CD4-positive, alpha-beta T cell (primary cell): ENCODE results near the gene FAM174C. TPM values are rescaled to one million over a fixed set of nuclear protein-coding genes. Genes with fewer than 3 reads are reported as not detected.

Experiments
- ATAC-seq: fragments of 200-7000 bp; cut with Tn5 transposase; one replicate; pipeline ENCODE4 v1.10.0; 2022; ENCODE audit warnings: mild to moderate bottlenecking; ENCODE audit not compliant: poor library complexity
- CTCF ChIA-PET: fragments of 350-600 bp; sonication (Branson Sonifier 250); formaldehyde crosslinking; loops from one replicate; lab custom pipeline; 2021; ENCODE audit warnings: antibody characterized with exemption, inconsistent platforms; lab: Charles Lee
- POLR2A ChIA-PET: fragments of 350-600 bp; sonication (Branson Sonifier 250); formaldehyde crosslinking; loops from one replicate; lab custom pipeline; 2021; ENCODE audit warnings: antibody characterized with exemption, inconsistent platforms; lab: Charles Lee
- DNase-seq, 14 experiments: peaks; one replicate each; pipeline ENCODE4 v3.0.0-alpha.2; 2013 to 2020; ENCODE audit warnings: mixed read lengths in 2 of 14
- H3K27ac ChIP-seq, 2 donors: one replicate each; pipeline versions ENCODE4 v1.5.1 to v1.7.0; 2013; ENCODE audit warnings: low read length in 2 of 2, low read depth in 1 of 2, mild to moderate bottlenecking in 1 of 2
- H3K27me3 ChIP-seq, 2 experiments: 1 replicate in 1 of 2; 2 replicates in 1 of 2; pipeline versions ENCODE4 v1.6.1 to v1.7.0; 2013; ENCODE audit warnings: low read length in 2 of 2, control low read depth in 1 of 2, mild to moderate bottlenecking in 1 of 2, moderate library complexity in 1 of 2; ENCODE audit not compliant: insufficient read depth in 2 of 2, control insufficient read depth in 1 of 2
- H3K36me3 ChIP-seq: one replicate; pipeline ENCODE4 v1.6.1; 2013; ENCODE audit warnings: low read length, control low read depth; ENCODE audit not compliant: insufficient read depth
- H3K4me1 ChIP-seq: one replicate; pipeline ENCODE4 v1.6.1; 2013; ENCODE audit warnings: low read length, control low read depth; ENCODE audit not compliant: insufficient read depth
- H3K4me3 ChIP-seq: one replicate; pipeline ENCODE4 v1.5.1; 2013; ENCODE audit warnings: mild to moderate bottlenecking, low read length, moderate library complexity
- H3K9me3 ChIP-seq, 2 experiments: 1 replicate in 1 of 2; 2 replicates in 1 of 2; pipeline versions ENCODE4 v1.6.1 to v1.7.0; 2013; ENCODE audit warnings: low read length in 2 of 2, mild to moderate bottlenecking in 2 of 2, control low read depth in 1 of 2, moderate library complexity in 1 of 2; ENCODE audit not compliant: control insufficient read depth in 1 of 2, insufficient read depth in 1 of 2
- H3K27ac Mint-ChIP-seq: one replicate; pipeline ENCODE4 v1.8.0; 2020; ENCODE audit warnings: mixed read lengths
- H3K27me3 Mint-ChIP-seq: one replicate; pipeline ENCODE4 v1.8.0; 2021; ENCODE audit warnings: mixed read lengths
- H3K36me3 Mint-ChIP-seq: one replicate; pipeline ENCODE4 v1.8.0; 2021; ENCODE audit warnings: low read depth, mixed read lengths
- H3K4me1 Mint-ChIP-seq: one replicate; pipeline ENCODE4 v1.8.0; 2021; ENCODE audit warnings: low read depth, mixed read lengths
- H3K4me3 Mint-ChIP-seq: one replicate; pipeline ENCODE4 v1.8.0; 2020; ENCODE audit warnings: mild to moderate bottlenecking, mixed read lengths
- H3K9me3 Mint-ChIP-seq: one replicate; pipeline ENCODE4 v1.8.0; 2020; ENCODE audit warnings: mixed read lengths
- intact Hi-C, 2 experiments: fragments of 100-400 bp; cut with DNase I in 1 of 2; cut with micrococcal nuclease in 1 of 2; formaldehyde crosslinking; loops; one replicate each; pipeline versions ENCODE4 v1.15.1 to v1.9.0; 2023 to 2025; cut with DNase I, micrococcal nuclease
- total RNA-seq, 174 experiments: library from RNA in 2 of 174; stranded (reverse) in 2 of 174; gene quantifications; one replicate each; pipeline ENCODE4 v1.2.3 and lab custom pipeline; 2021 to 2026
- TF ChIP-seq, protein P1 (sequence below): fragments of 200-600 bp; IDR thresholded peaks from one replicate; pipeline ENCODE4 v1.8.0; 2022; ENCODE audit warnings: antibody characterized with exemption, mild to moderate bottlenecking

Gene FAM174C
- total RNA-seq, 2 experiments from 2014 or later, result 32.0 to 38.3 TPM

DNA sequence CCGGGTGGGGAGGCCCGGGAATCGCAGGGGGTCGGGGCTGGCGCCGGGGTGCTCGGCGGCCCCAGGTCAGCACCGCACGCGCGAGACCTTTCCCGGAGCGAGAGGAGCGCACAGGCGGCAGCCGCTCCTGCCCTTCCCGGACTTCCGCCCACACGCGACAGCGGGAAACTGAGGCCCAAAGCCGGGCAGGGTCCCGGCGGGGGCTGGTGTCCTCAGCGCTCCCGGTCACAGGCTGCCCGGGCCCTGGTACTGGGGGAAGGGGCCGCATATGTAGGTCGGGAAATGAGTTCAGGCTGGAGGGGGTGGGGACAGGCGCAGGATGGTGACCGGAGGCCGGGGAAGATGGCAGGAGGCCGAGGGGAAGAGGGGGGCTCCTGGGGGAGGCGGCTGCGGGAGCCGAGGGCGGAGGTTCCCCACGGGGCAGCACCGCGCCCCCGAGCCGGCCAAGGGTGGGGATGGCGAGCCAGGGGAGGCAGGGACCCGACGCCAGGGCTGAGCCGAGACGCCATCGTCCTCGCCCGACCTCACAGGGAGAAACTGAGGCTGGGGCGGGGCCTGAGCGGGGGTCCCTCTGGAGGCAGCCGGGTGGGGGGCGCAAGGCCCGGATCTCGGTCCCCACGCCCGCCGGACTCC lies 38.2 kb upstream of the FAM174C start:
- H3K27ac ChIP-seq, result no peak overlapping the region
- no peak for ATAC-seq
- intact Hi-C loops, result no loop called here
- TF ChIP-seq, protein P1, sequence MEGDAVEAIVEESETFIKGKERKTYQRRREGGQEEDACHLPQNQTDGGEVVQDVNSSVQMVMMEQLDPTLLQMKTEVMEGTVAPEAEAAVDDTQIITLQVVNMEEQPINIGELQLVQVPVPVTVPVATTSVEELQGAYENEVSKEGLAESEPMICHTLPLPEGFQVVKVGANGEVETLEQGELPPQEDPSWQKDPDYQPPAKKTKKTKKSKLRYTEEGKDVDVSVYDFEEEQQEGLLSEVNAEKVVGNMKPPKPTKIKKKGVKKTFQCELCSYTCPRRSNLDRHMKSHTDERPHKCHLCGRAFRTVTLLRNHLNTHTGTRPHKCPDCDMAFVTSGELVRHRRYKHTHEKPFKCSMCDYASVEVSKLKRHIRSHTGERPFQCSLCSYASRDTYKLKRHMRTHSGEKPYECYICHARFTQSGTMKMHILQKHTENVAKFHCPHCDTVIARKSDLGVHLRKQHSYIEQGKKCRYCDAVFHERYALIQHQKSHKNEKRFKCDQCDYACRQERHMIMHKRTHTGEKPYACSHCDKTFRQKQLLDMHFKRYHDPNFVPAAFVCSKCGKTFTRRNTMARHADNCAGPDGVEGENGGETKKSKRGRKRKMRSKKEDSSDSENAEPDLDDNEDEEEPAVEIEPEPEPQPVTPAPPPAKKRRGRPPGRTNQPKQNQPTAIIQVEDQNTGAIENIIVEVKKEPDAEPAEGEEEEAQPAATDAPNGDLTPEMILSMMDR, result no peak
- Mint-ChIP-seq H3K9me3 (no peaks in the 10 kb centered on the region), H3K27me3 (peaks cover 13% of the 10 kb centered on the region), H3K36me3 (peaks cover 4% of the 10 kb centered on the region), H3K4me1 (peaks cover 20% of the 10 kb centered on the region), H3K27ac (no peak overlapping the region), H3K4me3 (peak overlapping the region; percentile 72)
- H3K36me3 ChIP-seq, result no peaks in the 10 kb centered on the region
- peak overlapping the region; percentile 12 for H3K4me3 ChIP-seq
- DNase-seq, result peak in 1 of 14 experiments; percentile 30
- H3K4me1 ChIP-seq, result peaks cover 48% of the 10 kb centered on the region
- peaks cover 0 to 9% of the 10 kb centered on the region in 2 experiments for H3K9me3 ChIP-seq
- POLR2A ChIA-PET, result no interaction called here
- CTCF ChIA-PET, result no interaction called here
- H3K27me3 ChIP-seq, result peaks cover 6 to 12% of the 10 kb centered on the region in 2 experiments

DNA sequence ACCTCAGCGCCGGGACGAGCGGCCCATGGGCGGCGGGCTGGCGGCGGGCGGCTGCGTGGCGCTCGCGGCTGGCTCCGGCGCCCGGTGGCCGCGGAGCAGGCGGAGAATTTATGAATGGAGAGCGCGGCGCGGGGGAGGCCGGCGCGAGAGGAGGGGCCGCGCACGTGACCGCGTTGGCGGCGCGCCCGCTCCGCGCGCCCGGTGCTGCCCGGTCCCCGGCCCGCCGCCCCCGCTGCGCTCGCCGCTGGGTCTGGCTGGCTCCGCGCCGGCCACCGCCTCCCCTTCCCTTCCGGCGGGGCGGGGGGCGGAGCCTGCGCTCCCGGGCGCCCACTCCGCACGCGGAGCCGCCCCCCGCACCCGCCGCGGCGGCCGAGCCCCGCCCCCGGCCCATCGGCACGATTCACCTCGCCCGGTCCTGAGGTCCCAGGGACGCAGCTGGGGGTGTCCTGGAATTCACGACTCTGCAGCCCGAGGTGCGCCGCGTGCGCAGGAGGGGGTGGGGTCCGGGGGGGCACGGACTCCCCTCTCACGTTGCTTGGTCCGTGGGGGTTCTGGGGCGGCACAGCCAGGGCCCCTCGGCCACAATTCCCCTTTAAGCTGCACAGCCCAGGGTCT lies 37.5 kb upstream of the FAM174C start, which contains the start of gene CBARP:
Gene CBARP (minus strand): TSS at position 252 of the 615 bp plus-strand sequence. CDS start 1,905 bp downstream, outside the sequence.
- Mint-ChIP-seq H3K27me3 (peaks cover 13% of the 10 kb centered on the region), H3K9me3 (no peaks in the 10 kb centered on the region), H3K4me3 (peak within 1 kb of the TSS; percentile 86), H3K36me3 (peaks cover 4% of the 10 kb centered on the region), H3K4me1 (peaks cover 21% of the 10 kb centered on the region), H3K27ac (peak within 1 kb of the TSS; percentile 79)
- H3K27ac ChIP-seq, result no peak within 1 kb of the TSS
- peak within 1 kb of the TSS; percentile 16 for H3K4me3 ChIP-seq
- ChIA-PET POLR2A (interaction anchor here (1.1 to 1.8 kb wide), 2 partner anchors 31 to 375 kb away, joined by 3 to 16 read pairs; partner anchors contain the start of gene CIRBP), CTCF (interaction anchor here (0.6 kb wide), 1 partner anchor 653 kb away, joined by 3 read pairs; no protein-coding TSS in a partner anchor)
- ATAC-seq, result no peak
- peaks cover 55% of the 10 kb centered on the region for H3K4me1 ChIP-seq
- intact Hi-C loops, result no loop called here
- DNase-seq, result peak in 4 of 14 experiments; percentile 37 to 69 (median 56)
- H3K9me3 ChIP-seq, result peaks cover 0 to 9% of the 10 kb centered on the region in 2 experiments
- TF ChIP-seq, protein P1, result no peak
- peaks cover 6 to 12% of the 10 kb centered on the region in 2 experiments for H3K27me3 ChIP-seq
- H3K36me3 ChIP-seq, result no peaks in the 10 kb centered on the region

DNA sequence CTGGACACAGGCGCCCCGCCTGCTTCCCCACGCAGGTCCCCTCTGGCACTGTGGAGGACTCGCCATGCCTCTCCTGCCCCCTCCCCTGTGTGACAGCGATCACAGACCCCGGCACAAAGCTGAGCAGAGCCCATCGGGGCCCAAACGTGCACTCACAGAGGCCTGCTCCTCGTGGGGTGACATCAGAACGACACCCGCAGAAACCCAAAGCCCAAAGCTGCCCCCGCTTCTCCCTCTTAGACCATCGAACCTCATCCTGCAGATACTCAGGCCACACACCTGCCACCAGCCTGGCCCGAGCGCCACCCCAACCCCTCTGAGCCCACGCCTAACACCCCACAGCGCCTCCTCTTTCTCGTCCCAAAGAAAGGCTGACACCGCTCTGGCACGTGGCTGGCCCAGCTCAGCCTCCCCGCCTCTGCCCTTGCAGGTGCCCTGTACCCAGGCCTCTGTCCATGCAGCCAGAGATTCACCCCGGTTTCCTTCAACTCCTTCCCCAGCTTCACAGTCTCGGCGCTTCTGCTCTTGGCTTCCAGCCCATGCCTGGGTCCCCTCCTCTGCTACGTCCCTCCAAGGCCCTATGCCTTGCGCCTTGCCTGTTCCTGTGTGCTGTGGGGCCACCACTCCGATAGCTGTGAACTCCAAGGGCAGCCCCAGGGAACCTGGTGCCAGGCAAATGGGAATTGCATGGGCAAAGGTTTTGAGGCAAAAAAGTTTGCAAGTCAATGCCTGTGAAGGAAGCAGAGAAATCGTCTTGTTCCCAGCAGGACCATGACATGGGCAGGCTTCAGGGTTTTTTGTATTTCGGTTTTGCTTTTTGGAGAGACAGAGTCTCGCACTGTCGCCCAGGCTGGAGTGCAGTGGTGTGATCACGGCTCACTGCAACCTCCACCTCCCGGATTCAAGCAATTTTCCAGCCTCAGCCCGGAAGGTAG lies 36.7 kb upstream of the FAM174C start:
- H3K9me3 Mint-ChIP-seq, result no peaks in the 10 kb centered on the region
- intact Hi-C loops, result no loop called here

More for the DNA sequence above, 36.7 kb upstream of the FAM174C start:
- Histone ChIP-seq H3K27me3 (peaks cover 6 to 12% of the 10 kb centered on the region in 2 experiments), H3K4me1 (peaks cover 62% of the 10 kb centered on the region), H3K4me3 (peak overlapping the region; percentile 16), H3K36me3 (no peaks in the 10 kb centered on the region), H3K27ac (no peak overlapping the region), H3K9me3 (peaks cover 0 to 9% of the 10 kb centered on the region in 2 experiments)
- H3K4me1 Mint-ChIP-seq, result peaks cover 26% of the 10 kb centered on the region
- peaks cover 13% of the 10 kb centered on the region for H3K27me3 Mint-ChIP-seq
- TF ChIP-seq, protein P1, result no peak
- peaks cover 4% of the 10 kb centered on the region for H3K36me3 Mint-ChIP-seq
- peak overlapping the region; percentile 86 for H3K4me3 Mint-ChIP-seq
- POLR2A ChIA-PET, result interaction anchor here (1.1 to 1.8 kb wide), 3 partner anchors 30 to 376 kb away, joined by 3 to 16 read pairs (median 3); partner anchors contain the start of gene CIRBP
- peak in 2 of 14 experiments; percentile 31 to 54 for DNase-seq
- ATAC-seq, result no peak
- CTCF ChIA-PET, result interaction anchor here (0.6 kb wide), 2 partner anchors 44 to 654 kb away, joined by 3 to 5 read pairs; no protein-coding TSS in a partner anchor
- H3K27ac Mint-ChIP-seq, result peak overlapping the region; percentile 79
